GM23338 (cell line): ENCODE results near the gene REPIN1. TPM values are rescaled to one million over a fixed set of nuclear protein-coding genes. Genes with fewer than 3 reads are reported as not detected.
"Not testable (repeated sequence)": the region's sequence is repeated elsewhere in the genome, so short reads cannot be mapped to it uniquely, and the experiment has no call there.

Experiments used
- ATAC-seq: fragments of 200-7000 bp; cut with Tn5 transposase; 3 replicates; pipeline ENCODE4 v1.9.1; 2020
- DNase-seq: peaks from one replicate; pipeline ENCODE4 v3.0.0-alpha.2; 2015; ENCODE audit warnings: low spot score
- H2AFZ ChIP-seq: fragments of 200-600 bp; sonication (generic); 2 replicates; pipeline ENCODE4 v1.8.0; 2016; ENCODE audit warnings: antibody characterized with exemption, mild to moderate bottlenecking, moderate library complexity
- H3F3A ChIP-seq: fragments of 200-600 bp; sonication (generic); replicated peaks from 2 replicates; pipeline ENCODE4 v1.8.0; 2017; ENCODE audit warnings: antibody characterized with exemption, mixed run types, low read depth
- H3K27ac ChIP-seq: fragments of 200-600 bp; sonication (generic); 2 replicates; pipeline ENCODE4 v1.6.1; 2016; ENCODE audit warnings: low read depth
- H3K27me3 ChIP-seq: fragments of 200-600 bp; sonication (generic); 2 replicates; pipeline ENCODE4 v1.8.0; 2016; ENCODE audit warnings: mild to moderate bottlenecking, mixed run types, moderate library complexity; ENCODE audit not compliant: insufficient read depth
- H3K36me3 ChIP-seq: fragments of 200-600 bp; sonication (generic); 2 replicates; pipeline ENCODE4 v1.8.0; 2016; ENCODE audit warnings: mild to moderate bottlenecking; ENCODE audit not compliant: insufficient read depth
- H3K4me1 ChIP-seq: fragments of 200-600 bp; sonication (generic); 2 replicates; pipeline ENCODE4 v1.8.0; 2016; ENCODE audit warnings: mild to moderate bottlenecking, moderate library complexity; ENCODE audit not compliant: insufficient read depth
- H3K4me2 ChIP-seq: fragments of 200-600 bp; sonication (generic); 2 replicates; pipeline ENCODE4 v1.7.1; 2017; ENCODE audit warnings: mixed run types
- H3K4me3 ChIP-seq: fragments of 200-600 bp; sonication (generic); 2 replicates; pipeline ENCODE4 v1.6.1; 2016; ENCODE audit warnings: mixed run types
- H3K79me2 ChIP-seq: fragments of 200-600 bp; sonication (generic); replicated peaks from 2 replicates; pipeline ENCODE4 v1.8.0; 2017; ENCODE audit warnings: mild to moderate bottlenecking; ENCODE audit not compliant: insufficient read depth
- H3K9me2 ChIP-seq: fragments of 200-600 bp; sonication (generic); 2 replicates; pipeline ENCODE4 v1.8.0; 2017; ENCODE audit not compliant: insufficient read depth
- H4K20me1 ChIP-seq: fragments of 200-600 bp; sonication (generic); replicated peaks from 2 replicates; pipeline ENCODE4 v1.8.0; 2017; ENCODE audit warnings: mild to moderate bottlenecking; ENCODE audit not compliant: insufficient read depth
- H3K27ac Mint-ChIP-seq: 2 replicates; pipeline ENCODE4 v1.8.0; 2020; ENCODE audit warnings: inconsistent platforms, mild to moderate bottlenecking, moderate library complexity, mixed read lengths
- H3K27me3 Mint-ChIP-seq: 3 replicates; pipeline ENCODE4 v1.8.0; 2022; ENCODE audit warnings: low read depth, mild to moderate bottlenecking, moderate library complexity, mixed read lengths, inconsistent platforms; ENCODE audit not compliant: insufficient read depth, poor library complexity
- H3K36me3 Mint-ChIP-seq: 3 replicates; pipeline ENCODE4 v1.8.0; 2021; ENCODE audit warnings: low read depth, mild to moderate bottlenecking, inconsistent platforms, moderate library complexity, mixed read lengths
- H3K4me1 Mint-ChIP-seq: 3 replicates; pipeline ENCODE4 v1.8.0; 2020; ENCODE audit warnings: mild to moderate bottlenecking, inconsistent platforms, mixed read lengths
- H3K4me3 Mint-ChIP-seq: 3 replicates; pipeline ENCODE4 v1.8.0; 2021; ENCODE audit warnings: moderate library complexity, mild to moderate bottlenecking, inconsistent platforms, mixed read lengths
- H3K9me3 Mint-ChIP-seq: 3 replicates; pipeline ENCODE4 v1.8.0; 2020; ENCODE audit warnings: moderate library complexity, mild to moderate bottlenecking, inconsistent platforms, mixed read lengths
- CREB1 ChIP-seq: fragments of 250-450 bp; sonication (Bioruptor Pico); IDR thresholded peaks from 2 replicates; pipeline ENCODE4 v1.5.0; 2020; ENCODE audit warnings: low read depth, mild to moderate bottlenecking, moderate library complexity
- ETS1 ChIP-seq: IDR thresholded peaks from 2 replicates; pipeline ENCODE4 v1.6.1; 2016; ENCODE audit warnings: antibody characterized with exemption
- EZH2 ChIP-seq: fragments of 200-600 bp; sonication (generic); IDR thresholded peaks from one replicate; pipeline ENCODE4 v1.8.0; 2017; ENCODE audit warnings: antibody characterized with exemption, mild to moderate bottlenecking, low read depth; ENCODE audit not compliant: unreplicated experiment
- EZH2phosphoT487 ChIP-seq: fragments of 200-600 bp; sonication (generic); IDR thresholded peaks from one replicate; pipeline ENCODE4 v1.8.1; 2018; ENCODE audit warnings: antibody characterized with exemption; ENCODE audit not compliant: unreplicated experiment
- POLR2AphosphoS5 ChIP-seq: IDR thresholded peaks from 2 replicates; pipeline ENCODE4 v1.6.1; 2016; ENCODE audit warnings: antibody characterized with exemption, low read depth
- REST ChIP-seq: IDR thresholded peaks from one replicate; pipeline ENCODE4 v1.6.1; 2018; ENCODE audit warnings: antibody characterized with exemption; ENCODE audit not compliant: unreplicated experiment
- ZNF114 ChIP-seq: fragments of 250-450 bp; sonication (Bioruptor Pico); IDR thresholded peaks from 2 replicates; pipeline ENCODE4 v1.5.0; 2020; ENCODE audit warnings: mild to moderate bottlenecking, moderate library complexity
- ZNF331 ChIP-seq: fragments of 250-450 bp; sonication (Bioruptor Pico); IDR thresholded peaks from 2 replicates; pipeline ENCODE4 v1.5.0; 2020; ENCODE audit warnings: low read depth, mild to moderate bottlenecking, moderate library complexity
- polyA plus RNA-seq: library from polyadenylated mRNA; unstranded; fragments of >200 nt; fragmentation: Nextera tagmentation; extraction: Ambion mirVana; gene quantifications from 2 replicates; pipeline ENCODE4 v1.2.1, GENCODE V29; 2016
- total RNA-seq: library from RNA; depleted of rRNA; stranded (reverse); fragments of >200 nt; shearing (Covaris generic); gene quantifications from 2 replicates; pipeline ENCODE4 v1.2.3, GENCODE V29; 2014

The REPIN1 gene
- total and polyA plus RNA-seq, 2 experiments from 2014 or later, result 29.8 to 156 TPM

GRCh38 chr7:150385302-150385723 is 16.7 kb downstream of the REPIN1 start:
- H3K4me2 ChIP-seq, result peak overlapping the region; percentile 78
- no peak overlapping the region for H2AFZ ChIP-seq
- H3K27ac ChIP-seq, result peak overlapping the region; percentile 91
- H4K20me1 ChIP-seq, result no peaks in the 10 kb centered on the region; the same call in none of the 2 replicates
- H3K36me3 ChIP-seq, result peaks cover 4% of the 10 kb centered on the region; the same call in 1 of the 2 replicates
- peaks cover 27% of the 10 kb centered on the region for H3K27me3 Mint-ChIP-seq
- peak overlapping the region; percentile 92 for H3K27ac Mint-ChIP-seq
- H3K4me3 ChIP-seq, result no peak overlapping the region
- no peak for DNase-seq
- H3K36me3 Mint-ChIP-seq, result peaks cover 52% of the 10 kb centered on the region
- H3K4me1 ChIP-seq, result peaks cover 67% of the 10 kb centered on the region
- TF ChIP-seq EZH2phosphoT487 (no peak), ETS1 (no peak), ZNF331 (no peak), POLR2AphosphoS5 (no peak)
- H3K79me2 ChIP-seq, result peaks cover 56% of the 10 kb centered on the region
- ATAC-seq, result no peak
- H3K4me3 Mint-ChIP-seq, result peak overlapping the region; percentile 39; the same call in 1 of the 3 replicates
- H3K9me2 ChIP-seq, result no peaks in the 10 kb centered on the region
- no peaks in the 10 kb centered on the region for H3K9me3 Mint-ChIP-seq
- peaks cover 67% of the 10 kb centered on the region for H3K4me1 Mint-ChIP-seq
- no peaks in the 10 kb centered on the region for H3K27me3 ChIP-seq
- peaks cover 20% of the 10 kb centered on the region for H3F3A ChIP-seq

GRCh38 chr7:150385884-150386283 is 17.3 kb downstream of the REPIN1 start:
- H2AFZ ChIP-seq, H3K9me3 Mint-ChIP-seq, H3K4me3 Mint-ChIP-seq, H3K36me3 ChIP-seq, H3K9me2 ChIP-seq, H4K20me1 ChIP-seq, DNase-seq, H3K4me3 ChIP-seq, H3K27me3 ChIP-seq, ATAC-seq: not testable (repeated sequence)
- Mint-ChIP-seq H3K4me1 (peaks cover 61% of the 10 kb centered on the region), H3K36me3 (peaks cover 58% of the 10 kb centered on the region), H3K27ac (peak overlapping the region; percentile 90), H3K27me3 (peaks cover 27% of the 10 kb centered on the region)
- Histone ChIP-seq H3K79me2 (peaks cover 55% of the 10 kb centered on the region), H3K27ac (peak overlapping the region; percentile 91), H3K4me1 (peaks cover 62% of the 10 kb centered on the region), H3F3A (peaks cover 18% of the 10 kb centered on the region), H3K4me2 (peak overlapping the region; percentile 78)

GRCh38 chr7:150388306-150388705 is 19.7 kb downstream of the REPIN1 start:
- Histone ChIP-seq H3K79me2 (peaks cover 35% of the 10 kb centered on the region), H4K20me1 (no peaks in the 10 kb centered on the region), H3K9me2 (no peaks in the 10 kb centered on the region), H3K27ac (no peak overlapping the region), H3K4me3 (no peak overlapping the region), H3K4me2 (no peak overlapping the region), H2AFZ (no peak overlapping the region), H3K36me3 (peaks cover 10% of the 10 kb centered on the region; the same call in 1 of the 2 replicates), H3F3A (peaks cover 18% of the 10 kb centered on the region), H3K4me1 (peaks cover 54% of the 10 kb centered on the region), H3K27me3 (no peaks in the 10 kb centered on the region)
- DNase-seq (no peak), ATAC-seq (no peak)
- Mint-ChIP-seq H3K4me3 (no peak overlapping the region), H3K4me1 (peaks cover 49% of the 10 kb centered on the region), H3K36me3 (peaks cover 67% of the 10 kb centered on the region), H3K9me3 (no peaks in the 10 kb centered on the region), H3K27me3 (peaks cover 19% of the 10 kb centered on the region), H3K27ac (peak overlapping the region; percentile 89)
- no peak for TF ChIP-seq POLR2AphosphoS5
- no peak for TF ChIP-seq CREB1 (CRISPR knock-in tag)
- TF ChIP-seq EZH2, result no peak
- TF ChIP-seq EZH2phosphoT487, result no peak
- TF ChIP-seq REST, result no peak
- no peak for TF ChIP-seq ZNF114 (CRISPR knock-in tag)
